HUES64 (cell line): Measurements from ENCODE around the gene CPPED1.

Experiments used
- H3K27ac ChIP-seq: 2 replicates; pipeline ENCODE4 v1.7.0; 2013; ENCODE audit warnings: low read depth, low read length, inconsistent platforms
- H3K27me3 ChIP-seq: 2 replicates; pipeline ENCODE4 v1.6.1; 2013; ENCODE audit warnings: mild to moderate bottlenecking, low read length; ENCODE audit not compliant: insufficient read depth
- H3K36me3 ChIP-seq: 2 replicates; pipeline ENCODE4 v1.6.1; 2013; ENCODE audit warnings: mild to moderate bottlenecking, low read length; ENCODE audit not compliant: insufficient read depth
- H3K4me1 ChIP-seq: 2 replicates; pipeline ENCODE4 v1.6.1; 2013; ENCODE audit warnings: mild to moderate bottlenecking, low read length, moderate library complexity; ENCODE audit not compliant: insufficient read depth
- H3K4me3 ChIP-seq: 2 replicates; pipeline ENCODE4 v1.5.1; 2013; ENCODE audit warnings: mild to moderate bottlenecking, low read length, moderate library complexity
- H3K9ac ChIP-seq: 2 replicates; pipeline ENCODE4 v1.6.1; 2013; ENCODE audit warnings: mild to moderate bottlenecking, low read depth, low read length
- H3K9me3 ChIP-seq: 2 replicates; pipeline ENCODE4 v1.6.1; 2013; ENCODE audit warnings: low read depth, low read length; ENCODE audit not compliant: insufficient read depth
- WGBS: fragments of 150-250, 120-280 bp; methylation state at CpG from one replicate; pipeline ENCODE4 v1.1.7; 2013; ENCODE audit warnings: missing lambda C conversion rate; 5-methylcytosine and 5-hydroxymethylcytosine counted together

CPPED1 gene

GRCh38 chr16:12788758-12789157, 14.9 kb downstream of the CPPED1 start:
- Histone ChIP-seq H3K9me3 (no peaks in the 10 kb centered on the region), H3K36me3 (no peaks in the 10 kb centered on the region), H3K27ac (no peak overlapping the region), H3K9ac (no peak overlapping the region), H3K27me3 (no peaks in the 10 kb centered on the region), H3K4me1 (peaks cover 6% of the 10 kb centered on the region), H3K4me3 (no peak overlapping the region)
- WGBS, result 90% methylated on average over 7 of the region's 7 CpGs

DNA sequence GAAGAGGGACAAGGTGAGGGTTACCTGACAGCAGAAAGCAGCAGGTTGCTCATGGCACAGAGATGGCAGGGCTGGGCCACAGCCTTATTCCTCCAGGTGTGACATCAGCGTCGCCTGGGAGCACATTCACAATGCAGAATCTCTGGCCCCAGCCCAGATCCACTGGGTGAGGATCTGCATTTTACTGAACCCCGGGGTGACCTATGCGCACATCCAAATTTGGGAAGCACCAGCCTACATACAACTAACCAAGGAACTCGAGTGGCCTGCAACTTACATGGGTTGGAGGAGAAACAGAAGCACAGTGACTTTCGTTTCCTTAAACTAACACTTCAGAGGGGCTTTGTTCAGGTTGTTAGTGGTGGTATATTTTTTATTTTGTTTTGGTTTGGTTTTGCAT, 17.6 kb downstream of the CPPED1 start:
- Histone ChIP-seq H3K27me3 (no peaks in the 10 kb centered on the region), H3K4me1 (no peaks in the 10 kb centered on the region), H3K36me3 (peaks cover under 1% of the 10 kb centered on the region; the same call in 1 of the 2 replicates), H3K9ac (no peak overlapping the region), H3K27ac (no peak overlapping the region), H3K9me3 (no peaks in the 10 kb centered on the region), H3K4me3 (no peak overlapping the region)
- WGBS, result 92% methylated on average over 5 of the region's 6 CpGs

DNA sequence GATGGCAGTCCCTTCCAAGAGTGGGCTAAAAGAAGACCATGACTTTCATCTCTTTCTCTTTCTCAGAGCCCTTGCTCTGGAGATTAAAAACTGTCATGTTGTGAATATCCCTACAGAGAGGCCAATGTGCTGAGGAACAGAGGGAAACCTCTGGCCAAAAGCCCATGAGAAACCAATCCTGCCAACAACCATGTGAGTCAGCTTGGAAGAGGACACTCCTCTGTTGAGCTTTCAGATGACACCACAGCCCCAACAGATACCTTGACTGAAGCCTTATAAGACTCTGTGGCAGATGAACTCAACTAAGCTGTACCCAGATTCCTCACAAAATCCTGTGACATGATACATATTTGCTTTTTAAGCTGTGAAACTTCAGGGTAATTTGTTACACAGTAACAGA, 19.6 kb downstream of the CPPED1 start:
- Histone ChIP-seq H3K36me3 (peaks cover 11% of the 10 kb centered on the region), H3K27me3 (no peaks in the 10 kb centered on the region), H3K9ac (no peak overlapping the region), H3K4me1 (no peaks in the 10 kb centered on the region), H3K4me3 (no peak overlapping the region), H3K27ac (no peak overlapping the region), H3K9me3 (no peaks in the 10 kb centered on the region)

DNA sequence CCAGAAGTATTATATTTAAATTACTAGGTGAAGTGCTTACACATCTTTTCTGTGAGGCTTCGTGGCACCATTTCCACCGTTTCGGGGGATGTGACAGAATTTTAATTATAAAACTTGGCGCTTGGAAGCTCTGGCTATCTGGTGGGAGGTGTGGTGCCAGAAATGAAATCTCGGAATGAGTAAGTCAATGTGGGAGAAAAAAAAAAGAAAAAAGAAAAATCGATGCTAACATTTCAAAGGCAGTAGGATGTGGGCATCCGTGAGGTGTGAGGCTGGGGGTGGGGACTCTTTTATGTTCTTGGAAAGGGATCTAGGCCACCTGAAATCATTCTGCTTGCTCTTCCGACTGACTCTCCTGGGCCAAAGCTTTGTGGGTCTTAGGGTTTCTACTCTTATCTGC, 21.9 kb downstream of the CPPED1 start:
- H3K27me3 ChIP-seq, result no peaks in the 10 kb centered on the region
- H3K4me3 ChIP-seq, result no peak overlapping the region
- no peaks in the 10 kb centered on the region for H3K9me3 ChIP-seq
- WGBS, result 92% methylated on average over 8 of the region's 8 CpGs
- no peak overlapping the region for H3K9ac ChIP-seq
- no peak overlapping the region for H3K27ac ChIP-seq
- peaks cover 15% of the 10 kb centered on the region for H3K36me3 ChIP-seq
- no peaks in the 10 kb centered on the region for H3K4me1 ChIP-seq

- no peak overlapping the region for H3K9ac ChIP-seq
- H3K27ac ChIP-seq, result no peak overlapping the region
- no peaks in the 10 kb centered on the region for H3K9me3 ChIP-seq
- H3K4me1 ChIP-seq, result no peaks in the 10 kb centered on the region
- 97% methylated on average over 2 of the region's 2 CpGs for WGBS
- H3K36me3 ChIP-seq, result peaks cover 17% of the 10 kb centered on the region
- H3K4me3 ChIP-seq, result no peak overlapping the region
- no peaks in the 10 kb centered on the region for H3K27me3 ChIP-seq
Measured at GRCh38 chr16:12780467-12780866, 23.2 kb downstream of the CPPED1 start.

GRCh38 chr16:12778726-12779125, 25.0 kb downstream of the CPPED1 start:
- no peaks in the 10 kb centered on the region for H3K4me1 ChIP-seq
- no peak overlapping the region for H3K4me3 ChIP-seq
- peaks cover 20% of the 10 kb centered on the region for H3K36me3 ChIP-seq
- 92% methylated on average over 1 of the region's 2 CpGs for WGBS
- H3K9me3 ChIP-seq, result no peaks in the 10 kb centered on the region
- H3K27ac ChIP-seq, result no peak overlapping the region
- H3K27me3 ChIP-seq, result no peaks in the 10 kb centered on the region
- no peak overlapping the region for H3K9ac ChIP-seq

DNA sequence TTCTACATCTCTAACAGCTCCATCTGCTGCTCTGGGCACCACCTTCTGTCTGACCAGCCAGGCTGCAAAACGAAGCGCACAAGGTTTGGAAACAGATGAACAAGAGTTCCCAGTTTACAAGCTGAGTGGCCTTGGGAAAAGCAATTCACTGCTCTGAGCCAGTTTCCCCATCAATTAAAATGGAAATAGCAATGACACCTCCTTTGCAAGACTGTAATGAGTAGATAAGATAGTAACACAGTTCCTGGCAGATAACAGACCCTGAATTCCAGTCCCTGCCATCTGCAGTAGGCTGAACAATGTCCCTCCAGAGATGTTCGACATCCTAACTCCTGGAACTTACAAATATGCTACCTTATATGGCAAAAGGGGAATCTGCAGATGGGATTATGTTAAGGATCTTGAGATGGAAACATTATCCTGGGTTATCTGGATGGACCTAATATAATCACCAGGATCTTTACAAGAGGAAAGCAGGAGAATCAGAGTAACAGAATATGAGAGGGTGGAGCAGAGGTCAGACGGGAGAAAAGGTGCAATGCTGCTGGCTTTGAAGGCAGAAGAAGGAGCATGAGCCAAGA, 27.9 kb downstream of the CPPED1 start:
- Histone ChIP-seq H3K27ac (no peak overlapping the region), H3K4me3 (no peak overlapping the region), H3K4me1 (no peaks in the 10 kb centered on the region), H3K9ac (no peak overlapping the region), H3K27me3 (no peaks in the 10 kb centered on the region), H3K36me3 (peaks cover 16% of the 10 kb centered on the region), H3K9me3 (no peaks in the 10 kb centered on the region)
- 90% methylated on average over 4 of the region's 4 CpGs for WGBS

DNA sequence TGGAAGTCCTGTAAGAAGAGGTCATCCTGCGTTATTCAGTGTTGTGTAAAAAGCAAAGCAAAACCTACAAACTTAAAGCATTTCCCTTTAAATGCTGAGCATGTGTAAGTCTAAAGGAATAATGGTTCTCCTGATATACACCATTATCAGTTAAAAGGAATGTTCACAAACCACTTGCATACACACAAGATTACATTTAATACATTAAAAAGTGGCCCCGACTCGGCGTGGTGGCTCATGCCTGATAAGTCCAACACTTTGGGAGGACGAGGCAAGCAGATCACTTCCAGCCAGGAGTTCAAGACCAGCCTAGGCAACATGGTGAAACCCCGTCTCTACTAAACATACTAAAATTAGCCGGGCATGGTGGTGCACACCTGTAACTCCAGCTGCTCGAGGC, 30.5 kb downstream of the CPPED1 start:
- Histone ChIP-seq H3K36me3 (peaks cover 5% of the 10 kb centered on the region), H3K27ac (no peak overlapping the region), H3K9me3 (no peaks in the 10 kb centered on the region), H3K4me1 (no peaks in the 10 kb centered on the region), H3K4me3 (no peak overlapping the region), H3K9ac (no peak overlapping the region), H3K27me3 (no peaks in the 10 kb centered on the region)
- WGBS, result 94% methylated on average over 7 of the region's 8 CpGs

DNA sequence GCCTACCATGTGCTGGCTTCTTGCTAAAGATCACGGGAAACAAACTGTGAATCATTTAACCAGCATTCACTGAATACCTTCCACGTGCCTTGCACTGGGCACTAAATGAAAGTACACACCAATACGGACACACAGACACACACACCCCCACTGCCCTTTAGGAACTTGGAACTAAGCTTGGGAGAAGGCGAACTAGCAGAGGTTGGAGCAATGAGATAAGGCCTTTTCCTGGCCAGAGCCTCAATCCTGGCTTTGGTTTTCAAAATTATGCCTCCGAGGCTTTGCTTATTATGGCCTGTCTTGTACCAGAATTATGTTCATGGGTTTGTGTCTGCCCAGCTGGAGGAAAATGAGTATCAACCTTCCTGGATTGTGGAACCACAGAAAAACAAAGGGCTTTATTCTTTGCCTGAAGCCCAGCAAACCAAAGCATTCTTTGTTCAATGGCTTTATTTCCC, 32.3 kb downstream of the CPPED1 start:
- WGBS, result 87% methylated on average over 5 of the region's 5 CpGs
- Histone ChIP-seq H3K9ac (no peak overlapping the region), H3K36me3 (peaks cover 5% of the 10 kb centered on the region), H3K4me1 (no peaks in the 10 kb centered on the region), H3K27me3 (no peaks in the 10 kb centered on the region), H3K4me3 (no peak overlapping the region), H3K27ac (no peak overlapping the region), H3K9me3 (no peaks in the 10 kb centered on the region)

GRCh38 chr16:12769525-12769924, 34.2 kb downstream of the CPPED1 start:
- Histone ChIP-seq H3K9me3 (no peaks in the 10 kb centered on the region), H3K9ac (no peak overlapping the region), H3K36me3 (no peaks in the 10 kb centered on the region), H3K4me1 (no peaks in the 10 kb centered on the region), H3K27ac (no peak overlapping the region), H3K27me3 (no peaks in the 10 kb centered on the region), H3K4me3 (no peak overlapping the region)
- WGBS, result 96% methylated on average over 7 of the region's 7 CpGs

DNA sequence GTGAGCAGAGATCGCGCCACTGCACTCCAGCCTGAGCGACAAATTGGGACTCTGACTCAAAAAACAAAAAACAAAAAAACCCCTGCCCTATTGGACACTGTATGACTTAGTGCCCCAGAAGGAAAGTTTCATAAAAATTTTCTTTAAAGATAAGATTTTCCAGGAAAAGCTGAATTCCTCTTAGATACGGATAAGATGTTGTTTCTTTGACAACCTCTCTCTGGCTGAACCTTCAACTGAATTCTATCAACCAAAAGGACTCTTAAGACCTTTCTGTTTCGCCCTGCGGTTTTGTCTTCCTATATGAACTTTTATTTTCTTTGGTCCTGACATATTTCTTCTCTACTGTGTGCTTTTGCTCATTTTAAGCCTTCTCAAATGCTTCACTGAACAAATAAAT, 35.8 kb downstream of the CPPED1 start:
- H3K27me3 ChIP-seq, result no peaks in the 10 kb centered on the region
- H3K4me1 ChIP-seq, result no peaks in the 10 kb centered on the region
- H3K36me3 ChIP-seq, result no peaks in the 10 kb centered on the region
- H3K4me3 ChIP-seq, result no peak overlapping the region
- 96% methylated on average over 6 of the region's 6 CpGs for WGBS
- no peak overlapping the region for H3K9ac ChIP-seq
- no peak overlapping the region for H3K27ac ChIP-seq
- no peaks in the 10 kb centered on the region for H3K9me3 ChIP-seq

DNA sequence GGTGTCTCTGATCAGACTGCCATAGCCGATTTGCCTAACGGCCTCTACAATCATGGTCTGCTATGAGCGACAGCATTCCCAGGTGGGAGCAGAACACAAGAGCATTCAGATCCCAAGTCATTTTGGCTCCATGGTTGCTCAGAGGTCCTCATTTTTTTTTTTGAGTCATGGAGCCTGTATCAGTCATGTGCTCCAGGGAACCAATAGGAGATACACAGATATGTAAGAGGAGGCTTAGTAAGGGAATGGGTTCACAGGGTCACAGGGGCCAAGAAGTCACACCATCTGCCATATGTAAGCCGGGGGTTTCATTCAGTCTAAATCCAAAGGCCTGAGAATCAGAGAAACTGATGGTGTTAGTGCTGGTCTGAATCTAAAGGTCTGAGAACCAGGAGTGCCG, 36.8 kb downstream of the CPPED1 start:
- H3K27ac ChIP-seq, result no peak overlapping the region
- H3K9ac ChIP-seq, result no peak overlapping the region
- no peaks in the 10 kb centered on the region for H3K36me3 ChIP-seq
- H3K4me3 ChIP-seq, result no peak overlapping the region
- no peaks in the 10 kb centered on the region for H3K27me3 ChIP-seq
- no peaks in the 10 kb centered on the region for H3K9me3 ChIP-seq
- 95% methylated on average over 5 of the region's 5 CpGs for WGBS
- H3K4me1 ChIP-seq, result no peaks in the 10 kb centered on the region
